ENCODE measurements around the gene ARRDC1.
"Not testable (repeated sequence)": the region's sequence is repeated elsewhere in the genome, so short reads cannot be mapped to it uniquely, and the experiment has no call there.

The ARRDC1 gene

DNA sequence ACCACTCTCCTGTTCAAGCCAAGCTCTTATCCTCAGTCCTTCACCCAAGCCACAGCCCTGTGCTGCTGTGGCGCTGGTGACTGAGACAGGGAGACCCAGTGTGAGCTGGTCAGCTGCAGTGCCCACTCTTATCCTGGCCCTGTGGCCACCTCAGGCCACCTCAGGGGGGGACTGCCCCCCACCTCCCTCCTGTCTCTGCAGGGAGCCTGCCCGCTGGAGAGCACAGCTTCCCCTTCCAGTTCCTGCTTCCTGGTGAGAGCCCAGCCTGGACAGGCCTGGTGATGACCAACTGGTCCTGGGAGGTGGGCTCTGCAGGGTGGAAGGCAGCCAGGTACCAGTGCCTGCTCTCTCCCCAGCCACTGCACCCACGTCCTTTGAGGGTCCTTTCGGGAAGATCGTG, 7.8 kb downstream of the ARRDC1 start:
- no peak for DNase-seq (ENCODE audit: low read depth)

DNA sequence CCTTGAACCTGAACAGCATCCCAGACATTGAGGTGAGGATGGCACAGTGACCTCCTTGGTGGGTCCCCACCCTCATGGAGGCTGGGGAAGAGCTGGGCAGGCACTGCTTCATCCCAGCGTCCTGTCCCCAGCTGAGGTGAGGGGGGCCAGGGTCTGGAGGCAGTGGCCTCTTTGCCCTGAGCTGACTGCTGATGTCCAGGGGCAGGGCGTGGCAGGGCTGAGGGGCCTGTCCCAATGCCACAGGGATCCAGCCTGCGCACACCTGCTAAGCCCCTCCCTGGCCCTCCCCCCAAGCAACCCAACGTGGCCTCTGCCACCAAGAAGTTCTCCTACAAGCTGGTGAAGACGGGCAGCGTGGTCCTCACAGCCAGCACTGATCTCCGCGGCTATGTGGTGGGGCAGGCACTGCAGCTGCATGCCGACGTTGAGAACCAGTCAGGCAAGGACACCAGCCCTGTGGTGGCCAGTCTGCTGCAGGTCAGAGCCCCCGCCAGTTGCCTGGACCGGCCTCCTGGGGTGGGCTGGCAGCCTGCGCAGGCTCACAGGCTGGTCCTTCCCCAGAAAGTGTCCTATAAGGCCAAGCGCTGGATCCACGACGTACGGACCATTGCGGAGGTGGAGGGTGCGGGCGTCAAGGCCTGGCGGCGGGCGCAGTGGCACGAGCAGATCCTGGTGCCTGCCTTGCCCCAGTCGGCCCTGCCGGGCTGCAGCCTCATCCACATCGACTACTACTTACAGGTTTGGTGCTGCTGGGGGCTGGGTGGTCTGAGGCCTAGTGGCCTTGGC, 8.4 kb downstream of the ARRDC1 start:
- no peak for DNase-seq (ENCODE audit: low read depth)

DNA sequence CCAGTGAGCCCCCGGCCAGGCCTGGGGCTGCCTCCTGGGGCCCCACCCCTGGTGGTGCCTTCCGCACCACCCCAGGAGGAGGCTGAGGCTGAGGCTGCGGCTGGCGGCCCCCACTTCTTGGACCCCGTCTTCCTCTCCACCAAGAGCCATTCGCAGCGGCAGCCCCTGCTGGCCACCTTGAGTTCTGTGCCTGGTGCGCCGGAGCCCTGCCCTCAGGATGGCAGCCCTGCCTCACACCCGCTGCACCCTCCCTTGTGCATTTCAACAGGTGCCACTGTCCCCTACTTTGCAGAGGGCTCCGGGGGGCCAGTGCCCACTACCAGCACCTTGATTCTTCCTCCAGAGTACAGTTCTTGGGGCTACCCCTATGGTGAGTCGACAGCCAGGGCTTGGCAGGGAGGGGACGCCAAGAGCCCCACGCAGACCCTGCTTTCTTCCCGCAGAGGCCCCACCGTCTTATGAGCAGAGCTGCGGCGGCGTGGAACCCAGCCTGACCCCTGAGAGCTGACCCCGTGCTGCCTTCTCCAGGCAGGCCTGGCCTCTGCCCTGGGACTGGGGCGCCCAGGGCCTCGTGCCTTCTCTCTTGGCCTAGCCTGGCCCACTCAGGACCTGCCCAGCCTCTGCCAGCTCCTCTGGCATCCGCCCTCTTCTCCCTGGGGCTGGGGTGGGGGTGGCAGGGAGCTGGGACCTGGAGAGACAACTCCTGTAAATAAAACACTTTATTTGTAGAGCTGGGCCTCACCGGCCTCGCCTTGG, 9.3 kb downstream of the ARRDC1 start:
- DNase-seq (ENCODE audit: low read depth), result no peak

DNA sequence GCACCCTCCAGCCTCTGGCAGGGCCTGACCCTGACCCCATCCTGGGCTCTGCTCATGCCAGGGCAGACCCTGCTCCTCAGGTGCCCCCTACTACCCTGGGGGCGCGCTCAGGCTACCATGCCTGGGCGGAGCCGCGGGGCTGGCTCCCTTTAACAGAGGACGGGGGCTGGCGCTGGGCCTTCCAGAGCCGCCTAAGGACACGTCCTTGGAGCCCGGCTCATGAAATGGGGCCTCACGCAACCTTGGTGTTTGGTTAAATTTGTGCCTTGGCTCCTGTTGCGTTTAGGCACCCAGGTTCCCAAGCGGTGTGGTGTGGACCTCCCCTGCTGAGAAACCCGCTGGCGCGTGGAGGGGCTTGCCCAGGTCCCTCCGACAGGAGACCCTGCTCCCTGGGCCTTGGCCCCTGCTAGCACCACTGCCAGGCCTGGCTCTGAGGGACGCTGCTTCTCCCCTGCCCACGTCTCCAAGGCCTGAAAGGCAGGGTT, 9.9 kb downstream of the ARRDC1 start:
- DNase-seq (ENCODE audit: low read depth), result no peak

DNA sequence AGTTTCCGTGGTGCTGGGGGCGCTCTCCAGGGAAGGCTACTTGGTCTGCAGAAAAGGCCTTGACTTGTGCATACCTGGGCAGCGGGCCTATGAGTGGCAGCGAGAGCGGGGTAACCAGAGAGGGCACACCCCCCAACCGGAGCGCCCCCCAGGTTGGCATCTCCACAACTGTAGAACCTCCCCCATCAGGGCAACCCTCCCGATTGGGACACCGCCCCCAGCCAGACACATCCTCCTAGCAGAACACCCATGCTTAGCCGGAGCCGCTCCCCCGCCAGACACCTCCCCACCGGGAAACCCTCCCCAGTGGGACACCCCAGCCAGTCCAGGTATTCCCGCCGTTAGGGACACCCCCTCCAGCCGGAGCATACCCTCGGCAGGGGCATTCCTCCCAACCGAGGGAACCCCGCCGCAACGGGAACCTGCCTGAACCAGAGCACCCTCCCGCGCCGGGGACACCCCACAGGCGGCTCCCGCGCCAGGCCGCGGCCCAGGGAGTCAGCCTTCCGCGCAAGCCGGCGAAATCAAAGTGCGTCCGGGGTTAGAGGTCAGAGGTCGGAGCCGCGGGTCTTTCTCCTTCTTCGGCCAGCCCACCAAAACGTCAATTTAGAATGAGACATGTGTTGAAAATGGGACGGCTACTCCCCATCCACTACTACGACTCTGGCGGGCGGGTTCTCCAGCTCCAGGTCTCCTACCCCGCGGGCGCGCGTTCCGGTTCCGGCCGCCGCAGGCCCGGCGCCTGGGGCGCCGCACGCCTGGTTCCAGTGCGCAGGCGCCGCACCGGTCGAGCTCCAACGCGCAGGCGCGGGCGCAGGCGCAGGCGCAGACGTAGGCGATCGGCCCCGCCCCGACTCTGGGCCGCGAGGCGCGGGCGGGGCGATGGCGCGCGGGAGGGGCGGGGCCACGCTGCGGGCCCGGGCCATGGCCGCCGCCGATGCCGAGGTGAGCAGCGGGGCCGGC, 12.9 kb downstream of the ARRDC1 start, which contains the start of gene EHMT1:
EHMT1 (plus strand) TSS at position 901 of the 963 bp plus-strand sequence; CDS start at position 925, 24 bp downstream.
- peak; percentile 80 for DNase-seq (ENCODE audit: low read depth)

DNA sequence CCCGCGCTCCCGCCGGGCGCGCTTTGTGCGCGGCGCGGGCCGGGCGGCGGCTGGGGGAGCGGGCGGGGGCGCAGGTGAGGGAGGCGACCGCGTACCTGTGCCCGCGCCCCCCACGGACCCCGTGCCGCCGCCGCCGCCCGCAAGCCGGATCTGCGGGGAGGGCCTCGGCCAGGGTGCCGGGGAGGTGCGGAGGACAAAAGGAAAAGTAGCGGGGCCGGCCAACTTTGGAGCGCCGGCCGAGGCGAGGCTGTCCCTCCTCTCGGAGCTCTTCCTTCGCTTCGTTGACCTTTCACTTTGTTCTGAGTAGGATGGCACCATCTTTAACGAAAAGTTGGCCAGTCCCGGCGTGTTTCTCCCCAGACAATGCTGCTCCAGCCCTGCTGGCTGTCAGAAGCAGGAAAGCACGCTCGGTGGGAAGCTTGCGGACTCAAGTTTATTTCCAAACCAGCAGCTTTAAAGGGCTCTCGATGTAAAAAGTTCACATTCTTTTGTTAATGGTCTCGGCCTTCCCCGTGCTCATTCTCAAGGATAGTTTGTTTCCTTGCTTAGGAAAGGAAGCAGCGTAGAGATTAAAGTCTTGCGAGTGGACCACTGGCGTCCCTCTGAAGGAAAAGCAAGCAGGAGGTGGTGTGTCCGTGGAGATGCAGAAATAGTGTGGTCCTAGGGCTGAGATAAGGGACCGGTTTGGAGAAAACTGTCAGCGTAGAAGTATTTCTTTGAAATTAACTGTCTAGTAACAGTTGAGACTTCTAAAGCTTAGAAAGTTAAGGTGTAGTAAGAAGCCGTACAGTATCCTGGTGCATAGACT, 14.0 kb downstream of the ARRDC1 start:
- peak; percentile 14 for DNase-seq (ENCODE audit: low read depth)

DNA sequence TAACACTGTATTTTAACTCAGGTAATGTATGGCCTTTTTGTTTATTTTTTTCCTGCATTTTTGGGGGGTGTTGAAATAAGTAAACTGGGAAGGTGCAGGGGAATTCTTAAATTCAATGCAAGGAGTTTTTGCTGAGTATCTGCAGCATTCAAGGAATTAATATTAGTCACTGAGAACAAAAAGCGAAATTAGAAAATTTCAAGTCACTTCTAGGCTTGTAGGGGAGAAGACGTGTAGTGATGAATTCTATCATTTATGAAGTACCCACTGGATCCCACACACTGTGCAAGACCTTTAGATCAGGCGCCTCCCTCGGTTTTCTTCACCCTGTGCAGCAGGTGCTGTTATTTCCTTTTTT, 14.5 kb downstream of the ARRDC1 start:
- DNase-seq (ENCODE audit: low read depth), result no peak

DNA sequence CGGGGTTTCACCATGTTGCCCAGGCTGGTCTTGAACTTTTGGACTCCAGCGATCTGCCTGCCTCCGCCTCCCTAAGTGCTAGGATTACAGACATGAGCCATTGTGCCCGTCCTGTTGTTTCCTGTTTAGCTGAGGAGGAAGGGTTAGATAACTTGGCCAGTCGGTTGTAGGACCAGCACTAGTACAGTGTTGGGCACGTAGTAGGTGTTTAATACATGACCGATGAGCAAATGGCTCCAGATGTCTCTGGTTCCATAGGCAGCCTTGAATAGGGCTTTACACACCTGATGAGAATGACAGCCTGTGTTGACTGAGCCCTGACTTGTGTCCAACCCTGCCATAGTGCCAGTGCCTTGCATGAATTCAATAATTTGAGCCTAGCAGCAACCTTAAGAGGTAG, 15.1 kb downstream of the ARRDC1 start:
- no peak for DNase-seq (ENCODE audit: low read depth)

DNA sequence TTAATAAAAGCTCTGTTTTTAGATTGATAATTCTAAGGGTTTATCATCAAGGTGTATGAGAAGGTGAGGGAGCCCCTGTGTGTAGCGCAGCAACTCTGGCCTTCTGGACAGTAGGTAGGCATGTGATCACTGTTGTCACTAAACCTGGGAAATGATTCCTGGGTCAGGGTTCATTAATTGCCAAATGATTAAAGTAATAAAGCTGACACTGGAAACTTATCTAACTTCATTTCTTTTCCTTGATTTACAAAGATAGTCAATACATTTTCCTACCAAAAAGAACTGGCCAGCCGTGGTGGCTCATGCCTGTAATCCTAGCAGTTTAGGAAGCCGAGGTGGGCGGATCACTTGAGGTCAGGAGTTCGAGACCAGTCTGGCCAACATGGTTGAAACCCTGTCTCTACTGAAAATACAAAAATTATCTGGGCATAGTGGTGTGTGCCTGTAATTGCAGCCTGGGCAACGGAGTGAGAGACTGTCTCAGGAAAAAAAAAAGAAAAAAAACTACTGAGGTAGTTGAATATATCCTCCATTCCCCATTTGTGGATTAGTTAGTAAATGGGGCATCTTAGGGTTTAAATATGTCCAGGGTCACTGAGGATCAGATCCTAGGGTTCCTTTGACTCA, 15.8 kb downstream of the ARRDC1 start:
- DNase-seq (ENCODE audit: low read depth), result no peak

DNA sequence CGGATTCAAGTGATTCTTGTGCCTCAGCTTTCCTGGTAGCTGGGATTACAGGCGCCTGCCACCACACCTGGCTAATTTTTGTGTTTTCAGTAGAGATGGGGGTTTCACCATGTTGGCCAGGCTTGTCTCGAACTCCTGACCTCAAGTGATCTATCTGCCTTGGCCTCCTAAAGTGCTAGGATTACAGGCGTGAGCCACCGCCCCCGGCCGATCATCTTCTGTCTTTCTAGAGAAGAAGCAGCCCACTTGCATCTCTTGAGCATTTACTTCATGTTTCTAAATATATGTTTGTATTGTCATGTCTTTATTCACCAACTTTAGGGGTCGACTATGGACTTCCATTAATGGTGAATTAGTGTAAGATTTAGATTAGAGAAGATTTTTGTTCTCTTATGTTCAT, 16.7 kb downstream of the ARRDC1 start:
- DNase-seq (ENCODE audit: low read depth), result not testable (repeated sequence)

DNA sequence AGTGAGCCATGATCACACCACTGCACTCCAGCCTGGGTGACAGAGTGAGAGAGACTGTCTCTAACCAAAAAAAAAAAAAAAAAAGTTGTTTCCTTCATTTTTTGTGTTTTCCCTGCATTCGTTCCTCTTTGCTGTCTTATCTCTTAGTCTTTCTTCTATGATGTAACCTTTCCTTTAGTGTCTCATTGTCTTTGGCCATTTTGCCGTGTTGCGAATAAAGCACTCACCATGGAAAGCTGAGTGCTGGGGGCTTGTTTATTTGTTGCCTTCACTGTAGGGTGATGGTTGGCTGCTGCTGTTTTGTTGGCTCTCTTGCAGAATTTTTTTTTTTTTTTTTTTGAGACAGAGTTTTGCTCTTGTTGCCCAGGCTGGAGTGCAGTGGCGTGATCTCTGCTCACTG, 21.0 kb downstream of the ARRDC1 start:
- no peak for DNase-seq (ENCODE audit: low read depth)

DNA sequence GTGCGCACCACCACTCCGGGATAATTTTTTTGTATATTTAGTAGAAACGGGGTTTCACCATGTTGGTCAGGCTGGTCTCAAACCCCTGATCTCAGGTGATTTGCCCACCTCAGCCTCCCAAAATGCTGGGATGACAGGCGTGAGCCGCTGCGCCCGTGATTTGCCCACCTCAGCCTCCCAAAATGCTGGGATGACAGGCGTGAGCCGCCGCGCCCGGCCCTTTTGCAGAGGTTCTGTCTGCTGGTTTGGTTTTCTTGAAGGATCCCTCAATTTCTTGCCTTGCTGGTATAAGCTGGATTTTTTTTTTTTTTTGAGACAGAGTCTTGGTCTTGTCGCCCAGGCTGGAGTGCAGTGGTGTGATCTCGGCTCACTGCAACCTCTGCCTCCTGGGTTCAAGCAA, 21.9 kb downstream of the ARRDC1 start:
- not testable (repeated sequence) for DNase-seq (ENCODE audit: low read depth)

DNA sequence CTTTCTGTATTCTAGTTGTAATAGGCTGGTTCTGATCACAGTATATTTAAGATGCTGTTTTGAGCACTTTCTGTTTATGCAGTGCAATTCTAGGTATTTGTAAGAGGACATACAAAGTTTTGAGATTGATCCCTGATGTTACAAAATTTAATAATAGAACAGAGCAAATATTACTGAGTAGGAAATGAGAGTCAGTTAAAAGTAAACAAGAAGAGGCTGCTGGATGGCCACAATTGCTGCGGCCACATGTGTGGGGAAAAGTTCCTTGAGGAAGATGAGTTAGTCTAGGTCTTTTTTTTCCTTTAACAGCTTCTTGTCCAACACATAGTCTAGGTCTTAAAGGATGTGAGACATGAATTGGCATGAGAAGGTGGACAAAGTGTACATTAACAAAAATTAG, 24.6 kb downstream of the ARRDC1 start:
- no peak for DNase-seq (ENCODE audit: low read depth)

DNA sequence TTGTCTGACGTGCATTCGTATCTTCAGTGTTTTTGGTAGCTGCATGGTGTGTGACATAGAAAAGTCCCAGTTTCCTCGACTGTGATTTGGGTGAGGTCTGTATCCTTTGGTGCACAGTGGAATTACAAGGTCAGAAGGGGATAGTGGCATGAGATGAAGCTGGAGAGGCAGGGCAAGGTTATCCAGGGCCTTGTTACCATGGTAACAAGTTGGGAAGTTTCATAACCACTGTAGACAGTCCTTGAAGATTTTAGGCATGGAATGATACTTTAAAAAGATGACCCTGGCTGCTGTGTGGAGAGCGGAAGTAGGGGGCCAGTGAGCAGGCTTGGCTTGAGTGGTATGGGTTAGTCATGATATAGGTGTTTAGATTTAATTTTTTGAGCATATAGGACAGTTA, 25.2 kb downstream of the ARRDC1 start:
- DNase-seq (ENCODE audit: low read depth), result no peak

DNA sequence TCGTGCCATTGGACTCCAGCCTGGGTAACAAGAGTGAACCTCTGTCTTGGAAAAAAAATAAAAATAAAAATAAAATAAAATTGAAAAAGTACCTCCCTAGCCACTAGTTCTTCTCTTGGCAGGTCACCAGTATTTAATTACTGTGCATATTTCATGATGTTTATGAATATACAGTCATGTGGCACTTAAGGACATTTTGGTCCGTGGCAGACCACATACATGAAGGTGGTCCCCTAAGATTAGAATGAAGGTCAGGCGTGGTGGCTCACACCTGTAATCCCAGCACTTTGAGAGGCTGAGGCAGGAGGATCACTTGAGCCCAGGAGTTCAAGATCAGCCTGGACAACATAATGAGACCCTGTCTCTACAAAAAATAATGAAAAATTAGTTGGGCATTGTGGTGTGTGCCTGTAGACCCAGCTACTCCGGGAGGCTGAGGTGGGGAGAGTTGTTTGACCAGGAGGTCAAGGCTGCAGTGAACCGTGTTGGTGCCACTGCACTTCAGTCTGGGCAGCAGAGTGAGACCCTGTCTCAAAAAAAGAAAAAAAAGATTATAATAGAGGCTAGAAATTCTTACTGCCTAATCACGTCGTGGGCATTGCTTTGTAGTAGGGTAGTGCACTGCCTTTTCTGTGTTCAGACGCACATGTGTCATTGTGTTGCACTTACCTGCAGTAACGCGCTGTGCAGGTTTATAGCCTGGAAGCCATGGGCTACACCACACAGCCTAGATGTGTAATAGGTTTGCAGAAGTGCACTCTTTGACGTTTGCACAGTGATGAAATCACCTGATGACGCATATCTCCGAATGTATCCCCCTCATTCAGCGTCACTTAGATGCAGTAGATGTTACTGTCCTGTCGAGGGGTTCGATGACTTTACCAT, 26.1 kb downstream of the ARRDC1 start:
- DNase-seq (ENCODE audit: low read depth), result no peak

DNA sequence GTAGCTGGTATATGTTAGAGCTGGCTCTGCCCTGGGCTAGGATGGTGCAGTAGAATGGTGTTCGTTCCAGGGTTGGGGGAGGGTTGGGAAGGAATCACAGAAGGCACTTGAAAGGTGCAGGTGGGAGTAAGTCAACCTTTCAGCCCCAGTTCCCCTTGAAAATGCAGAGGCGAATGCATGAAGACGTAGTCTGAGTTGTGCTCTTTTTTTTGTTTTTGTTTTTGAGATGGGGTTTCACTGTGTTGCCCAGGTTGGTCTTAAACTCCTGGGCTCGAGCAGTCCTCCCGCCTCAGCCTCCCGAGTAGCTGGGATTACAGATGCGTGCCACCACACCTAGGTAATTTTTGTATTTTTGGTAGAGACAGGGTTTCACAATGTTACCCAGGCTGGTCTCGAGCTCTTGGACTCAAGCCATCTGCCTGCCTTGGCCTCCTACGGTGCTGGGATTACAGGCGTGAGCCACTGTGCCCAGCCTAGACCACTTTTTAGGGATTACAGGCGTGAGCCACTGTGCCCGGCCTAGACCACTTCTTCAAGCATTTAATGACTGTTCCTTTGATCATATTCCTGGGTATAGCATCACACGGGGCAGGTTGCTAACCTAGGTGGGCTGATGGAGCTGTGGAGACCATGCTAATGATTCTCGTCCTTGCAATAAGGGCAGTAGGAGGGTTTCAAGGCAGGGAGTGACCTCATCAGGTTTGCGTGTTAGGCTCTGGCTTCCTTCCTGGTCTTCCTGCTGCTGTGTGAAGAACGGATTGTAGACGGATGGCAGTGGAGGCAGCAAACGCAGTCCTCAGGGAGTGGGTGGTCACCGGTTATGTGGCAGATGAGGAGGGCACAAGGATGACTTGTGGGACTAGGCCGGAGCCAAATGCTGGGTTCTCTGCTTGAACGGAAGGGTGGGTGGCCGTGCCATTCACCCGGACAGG, 27.0 kb downstream of the ARRDC1 start:
- DNase-seq (ENCODE audit: low read depth), result no peak

DNA sequence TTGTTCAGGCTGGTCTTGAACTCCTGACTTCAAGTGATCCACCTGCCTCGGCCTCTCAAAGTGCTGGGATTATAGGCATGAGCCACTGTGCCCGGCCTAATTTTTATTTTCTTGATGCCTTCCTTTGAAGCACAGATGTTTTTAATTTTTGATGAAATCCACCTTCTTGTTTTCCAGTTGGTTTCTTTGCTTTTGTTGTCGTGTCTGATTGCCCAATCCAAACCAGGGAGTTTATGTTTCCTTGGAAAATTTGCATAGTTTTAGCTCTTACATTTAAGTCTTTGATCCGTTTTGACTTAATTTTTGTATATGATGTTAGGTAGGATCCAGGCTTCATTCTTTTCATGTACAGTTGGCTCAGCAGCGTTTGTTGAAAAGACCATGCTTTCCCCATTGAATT, 28.5 kb downstream of the ARRDC1 start:
- no peak for DNase-seq (ENCODE audit: low read depth)

DNA sequence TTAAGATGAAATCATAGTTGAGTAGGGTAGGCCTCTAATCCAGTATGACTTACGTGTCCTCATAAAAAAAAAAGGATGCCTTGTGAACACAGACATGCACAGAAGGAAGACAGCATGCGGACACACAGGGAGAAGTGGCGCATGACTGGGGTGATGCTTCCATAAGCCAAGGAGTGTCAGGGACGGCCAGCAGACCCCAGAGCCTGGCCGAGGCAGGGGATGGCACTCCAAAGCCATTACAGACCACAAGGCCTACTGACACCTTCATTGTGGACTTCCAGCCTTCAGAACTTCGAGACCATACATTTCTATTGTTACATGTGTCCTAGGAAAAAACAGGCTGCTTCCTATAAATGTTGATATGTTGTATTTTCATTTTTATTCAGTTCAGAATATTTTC, 33.2 kb downstream of the ARRDC1 start:
- no peak for DNase-seq (ENCODE audit: low read depth)

All from activated gamma-delta T cell treated with anti-CD3 and anti-CD28 coated beads, Interleukin-2, amount 50 U/mL, for 16 hours (primary cell).